Spleen (tissue), 7 donors: Measurements from ENCODE around the gene ME3.

Experiments used
- POLR2A ChIP-seq, 3 donors: fragments of 450-650 bp; IDR thresholded peaks; one replicate each; pipeline ENCODE4 v1.5.1; 2017; ENCODE audit warnings: antibody characterized with exemption in 3 of 3, mild to moderate bottlenecking in 1 of 3
- POLR2AphosphoS5 ChIP-seq, 3 donors: sonication (generic); formaldehyde crosslinking; IDR thresholded peaks; one replicate each; pipeline ENCODE4 v1.5.1; 2017; ENCODE audit warnings: antibody characterized with exemption in 3 of 3
- TF ChIP-seq, protein P1 (sequence below), 11 experiments: fragments of 200-600 bp in 7 of 11; fragments of 450-650 bp in 4 of 11; sonication (generic) in 4 of 11; IDR thresholded peaks in 8 of 11; conservative IDR thresholded peaks in 3 of 11; 1 replicate in 7 of 11; 2 replicates in 4 of 11; pipeline versions ENCODE4 v1.4.0 to v1.8.0; 2016 to 2021; ENCODE audit warnings: antibody characterized with exemption in 11 of 11, inconsistent platforms in 4 of 11, mild to moderate bottlenecking in 1 of 11
- donor health status: DM: no; HTN: no; CAD: no; lungs with moderate emphysema.
- donor health status: DM: no; HTN: no; CAD: no.
- donor health status: DM: no; HTN: no; CAD: no.

DNA sequence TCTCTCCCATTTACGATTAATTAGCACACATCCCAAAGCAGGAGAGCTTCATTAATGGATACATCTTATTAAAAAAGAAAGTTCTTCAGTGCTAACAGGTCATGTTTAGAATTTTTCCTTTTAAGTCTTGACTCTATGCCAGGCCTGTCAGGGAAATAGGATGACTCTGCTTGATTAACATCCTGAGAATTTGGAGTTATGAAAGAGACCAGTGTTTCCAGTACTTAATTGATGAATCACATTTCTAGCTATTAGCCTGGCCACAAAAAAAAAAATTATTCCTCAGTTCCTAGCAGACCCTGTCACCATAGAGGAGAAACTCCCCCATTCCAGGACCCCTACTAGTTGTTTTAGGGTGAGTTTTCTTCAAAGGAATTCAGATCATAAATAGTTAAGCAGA, 23.6 kb upstream of the ME3 start:
- no peak for TF ChIP-seq POLR2AphosphoS5 (IDR thresholded peaks at IDR 0.05)
- TF ChIP-seq, protein P1, sequence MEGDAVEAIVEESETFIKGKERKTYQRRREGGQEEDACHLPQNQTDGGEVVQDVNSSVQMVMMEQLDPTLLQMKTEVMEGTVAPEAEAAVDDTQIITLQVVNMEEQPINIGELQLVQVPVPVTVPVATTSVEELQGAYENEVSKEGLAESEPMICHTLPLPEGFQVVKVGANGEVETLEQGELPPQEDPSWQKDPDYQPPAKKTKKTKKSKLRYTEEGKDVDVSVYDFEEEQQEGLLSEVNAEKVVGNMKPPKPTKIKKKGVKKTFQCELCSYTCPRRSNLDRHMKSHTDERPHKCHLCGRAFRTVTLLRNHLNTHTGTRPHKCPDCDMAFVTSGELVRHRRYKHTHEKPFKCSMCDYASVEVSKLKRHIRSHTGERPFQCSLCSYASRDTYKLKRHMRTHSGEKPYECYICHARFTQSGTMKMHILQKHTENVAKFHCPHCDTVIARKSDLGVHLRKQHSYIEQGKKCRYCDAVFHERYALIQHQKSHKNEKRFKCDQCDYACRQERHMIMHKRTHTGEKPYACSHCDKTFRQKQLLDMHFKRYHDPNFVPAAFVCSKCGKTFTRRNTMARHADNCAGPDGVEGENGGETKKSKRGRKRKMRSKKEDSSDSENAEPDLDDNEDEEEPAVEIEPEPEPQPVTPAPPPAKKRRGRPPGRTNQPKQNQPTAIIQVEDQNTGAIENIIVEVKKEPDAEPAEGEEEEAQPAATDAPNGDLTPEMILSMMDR (IDR thresholded peaks at IDR 0.05 in 8 of 11, conservative IDR thresholded peaks at IDR 0.05 in 3 of 11) = no peak
- TF ChIP-seq POLR2A (IDR thresholded peaks at IDR 0.05) = no peak
